Astrocyte (in vitro differentiated cells and primary cell): ENCODE measurements around the gene ZDHHC4.

Experiments used
- EZH2 ChIP-seq: IDR thresholded peaks from 2 replicates; pipeline ENCODE4 v1.6.1; 2012; ENCODE audit warnings: mild to moderate bottlenecking, low read length, inconsistent platforms; ENCODE audit not compliant: insufficient read depth
- TF ChIP-seq, protein P1 (sequence below): IDR thresholded peaks from 2 replicates; pipeline ENCODE4 v1.5.1; 2011; ENCODE audit warnings: low read depth, mild to moderate bottlenecking, inconsistent platforms, low read length, moderate library complexity; ENCODE audit not compliant: insufficient read depth

GRCh38 chr7:6619961-6620360 is 42.7 kb downstream of the ZDHHC4 start:
- TF ChIP-seq, protein P1, sequence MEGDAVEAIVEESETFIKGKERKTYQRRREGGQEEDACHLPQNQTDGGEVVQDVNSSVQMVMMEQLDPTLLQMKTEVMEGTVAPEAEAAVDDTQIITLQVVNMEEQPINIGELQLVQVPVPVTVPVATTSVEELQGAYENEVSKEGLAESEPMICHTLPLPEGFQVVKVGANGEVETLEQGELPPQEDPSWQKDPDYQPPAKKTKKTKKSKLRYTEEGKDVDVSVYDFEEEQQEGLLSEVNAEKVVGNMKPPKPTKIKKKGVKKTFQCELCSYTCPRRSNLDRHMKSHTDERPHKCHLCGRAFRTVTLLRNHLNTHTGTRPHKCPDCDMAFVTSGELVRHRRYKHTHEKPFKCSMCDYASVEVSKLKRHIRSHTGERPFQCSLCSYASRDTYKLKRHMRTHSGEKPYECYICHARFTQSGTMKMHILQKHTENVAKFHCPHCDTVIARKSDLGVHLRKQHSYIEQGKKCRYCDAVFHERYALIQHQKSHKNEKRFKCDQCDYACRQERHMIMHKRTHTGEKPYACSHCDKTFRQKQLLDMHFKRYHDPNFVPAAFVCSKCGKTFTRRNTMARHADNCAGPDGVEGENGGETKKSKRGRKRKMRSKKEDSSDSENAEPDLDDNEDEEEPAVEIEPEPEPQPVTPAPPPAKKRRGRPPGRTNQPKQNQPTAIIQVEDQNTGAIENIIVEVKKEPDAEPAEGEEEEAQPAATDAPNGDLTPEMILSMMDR = no peak
- no peak for TF ChIP-seq EZH2
